M059J (cell line): ENCODE results near the gene HLF. TPM values are rescaled to one million over a fixed set of nuclear protein-coding genes. Genes with fewer than 3 reads are reported as not detected.

Source experiments
- DNase-seq: peaks from one replicate; pipeline ENCODE4 v3.0.0-alpha.2; 2012; ENCODE audit warnings: low read depth
- total RNA-seq: library from RNA; depleted of rRNA; stranded (reverse); fragments of >200 nt; shearing (Covaris generic); gene quantifications from 2 replicates; pipeline ENCODE4 v1.2.3, GENCODE V29; 2014; rRNA removed

The HLF gene
- total RNA-seq, 1 experiment from 2014 or later = 5.3 TPM

DNA sequence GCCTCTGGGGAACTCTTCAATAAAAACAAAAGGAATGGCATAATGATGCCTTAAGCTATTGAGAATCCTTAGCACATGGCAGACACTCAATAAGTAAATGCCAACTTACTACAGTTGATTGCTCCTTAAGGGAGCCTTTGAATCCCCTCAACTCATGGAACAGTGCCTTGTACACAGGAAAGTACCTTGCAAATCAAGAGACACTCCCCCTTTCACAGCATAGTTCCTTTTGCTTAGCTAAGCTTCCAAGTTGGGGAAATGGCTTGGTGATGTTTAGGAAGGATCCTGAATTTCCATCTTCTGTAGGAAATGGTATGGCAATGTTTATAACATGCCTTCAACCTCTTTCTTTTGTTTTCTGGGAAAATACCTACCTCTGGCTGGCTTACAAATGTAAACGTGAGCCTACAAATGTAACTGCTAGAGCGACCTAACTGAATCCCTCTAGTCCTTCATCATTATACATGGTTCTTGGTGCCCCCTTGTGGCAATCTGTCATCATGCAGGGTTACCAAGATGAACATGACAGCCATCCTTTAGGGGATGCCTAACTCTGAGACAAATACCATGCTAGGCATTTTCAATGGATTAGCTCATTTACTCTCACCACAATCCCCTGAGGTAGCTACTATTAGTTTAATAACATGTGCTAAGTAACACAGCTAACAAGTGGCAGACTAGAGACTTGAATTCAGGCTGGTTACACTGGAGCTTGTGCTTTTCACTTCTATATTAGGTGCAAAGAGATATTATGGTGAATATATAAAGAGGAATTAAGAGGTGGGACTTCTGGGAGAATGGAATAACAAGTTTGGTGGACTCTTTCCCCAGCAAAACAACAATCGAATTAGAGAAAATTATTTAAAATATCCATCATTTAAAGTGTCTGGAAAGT lies 91.9 kb downstream of the HLF start:
- DNase-seq = peak; percentile 74

DNA sequence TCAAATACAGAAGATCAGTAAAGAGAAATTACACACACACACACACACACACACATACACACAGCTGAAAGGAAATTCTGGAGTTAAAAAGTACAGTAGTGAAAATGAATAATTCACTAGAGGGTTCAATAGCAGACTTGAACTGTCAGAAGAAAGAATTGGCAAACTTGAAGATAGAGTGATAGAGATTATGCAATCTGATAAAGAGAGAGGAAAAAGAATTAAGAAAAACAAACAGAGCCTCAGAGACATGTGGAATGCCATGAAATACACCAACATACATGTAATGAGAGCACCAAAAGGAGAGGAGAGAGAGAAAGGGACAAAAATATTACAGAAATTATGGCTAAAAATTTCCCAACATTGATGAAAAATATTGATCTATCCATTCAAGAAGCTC lies 96.2 kb downstream of the HLF start:
- no peak for DNase-seq

DNA sequence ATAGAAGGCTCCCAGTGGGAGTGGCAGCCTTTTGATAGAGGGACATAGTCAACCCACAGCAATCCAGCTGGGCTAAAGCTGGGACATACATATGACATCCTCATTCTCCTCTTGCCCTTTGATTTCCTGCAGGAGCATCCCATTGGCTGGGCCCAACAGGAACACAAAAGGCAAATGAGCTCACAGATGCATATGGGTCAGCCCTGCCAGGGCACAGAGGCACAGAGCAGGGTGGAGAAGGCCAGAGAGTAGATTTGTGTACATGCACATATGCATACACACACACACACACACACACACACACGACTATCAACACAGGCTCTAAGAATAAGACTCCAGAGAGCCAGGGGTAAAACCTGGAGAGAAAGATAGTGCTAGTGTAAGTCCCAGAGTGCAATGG lies 98.3 kb downstream of the HLF start:
- DNase-seq = no peak

DNA sequence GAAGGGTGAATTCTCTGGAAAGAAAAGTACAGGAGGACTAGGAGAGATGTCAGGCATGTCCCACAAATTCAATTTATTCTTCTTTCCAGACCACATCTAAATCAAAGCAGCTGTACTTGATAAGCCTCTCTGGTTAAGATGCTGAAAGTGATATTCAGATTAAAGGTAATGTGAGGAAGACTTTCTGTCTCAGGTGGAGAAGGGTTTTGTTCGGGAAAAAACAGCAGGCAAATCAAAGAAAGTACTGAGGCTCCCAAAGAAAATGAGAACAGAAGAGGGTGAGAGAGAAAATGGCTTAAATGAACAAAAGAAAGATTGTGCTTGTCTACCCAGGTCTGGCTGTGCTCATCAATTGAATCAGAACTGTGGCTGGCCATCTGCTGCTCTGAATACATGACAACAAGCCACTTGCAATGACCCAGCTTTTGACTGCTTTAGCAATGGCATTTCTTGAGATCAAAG lies 101.3 kb downstream of the HLF start:
- no peak for DNase-seq

DNA sequence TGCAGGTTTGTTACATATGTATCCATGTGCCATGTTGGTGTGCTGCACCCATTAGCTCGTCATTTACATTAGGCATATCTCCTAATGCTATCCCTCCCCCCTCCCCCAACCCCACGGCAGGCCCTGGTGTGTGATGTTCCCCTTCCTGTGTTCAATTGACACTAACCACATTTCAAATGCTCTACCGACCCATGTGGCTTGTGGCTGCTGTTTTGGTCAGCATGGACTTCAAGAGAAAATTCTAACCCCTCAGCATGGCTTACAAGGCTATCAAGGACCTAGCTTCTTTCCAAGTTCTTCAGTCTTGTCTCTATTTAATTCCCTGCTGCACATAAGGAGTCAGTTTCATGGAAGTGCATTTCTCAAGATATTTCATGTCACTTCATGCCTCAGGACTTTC lies 103.9 kb downstream of the HLF start:
- DNase-seq = no peak

Other genes starting within 250 kb of the HLF start
- gene MMD, start 156.9 kb downstream of the HLF start, total RNA-seq = 28.6 and 35.2 TPM in 2 replicates
- not detected in 2 replicates for gene SMIM36, start 246.5 kb downstream of the HLF start, total RNA-seq